ENCODE measurements around the gene ELL2.

The ELL2 gene

GRCh38 chr5:95973793-95974325, 12.2 kb upstream of the ELL2 start:
- no peaks in the 10 kb centered on the region for H3K4me1 ChIP-seq (ENCODE audit: control insufficient read depth in 2 of 2, insufficient read depth in 1 of 2, low read depth in 1 of 2, low read length in 2 of 2)
- H3K9me3 ChIP-seq (replicated peaks in 1 of 2; ENCODE audit: control insufficient read depth in 2 of 2, insufficient read depth in 1 of 2, low read depth in 1 of 2, low read length in 2 of 2): peaks cover 0 to 3% of the 10 kb centered on the region in 2 donors
- H3K4me2 ChIP-seq (ENCODE audit: insufficient read depth, low read length, poor library complexity, severe bottlenecking): no peak overlapping the region
- H3K9ac ChIP-seq (ENCODE audit: low read depth, low read length, poor library complexity): no peak overlapping the region
- H3K23ac ChIP-seq (ENCODE audit: low read depth, low read length, poor library complexity): no peak overlapping the region
- H3K36me3 ChIP-seq (replicated peaks in 1 of 2; ENCODE audit: control insufficient read depth in 2 of 2, insufficient read depth in 2 of 2, low read length in 2 of 2): no peaks in the 10 kb centered on the region
- H2BK15ac ChIP-seq (ENCODE audit: low read length): no peak overlapping the region
- H2BK120ac ChIP-seq (ENCODE audit: low read depth, low read length): no peak overlapping the region
- no peak overlapping the region for H2AK5ac ChIP-seq (ENCODE audit: low read depth, low read length)
- H3K27me3 ChIP-seq (ENCODE audit: control insufficient read depth in 3 of 3, insufficient read depth in 3 of 3, low read depth in 1 of 3, low read length in 3 of 3): no peaks in the 10 kb centered on the region
- H3K27ac ChIP-seq (replicated peaks; ENCODE audit: low read length): no peak overlapping the region
- H3K18ac ChIP-seq (ENCODE audit: low read length): no peak overlapping the region
- H4K91ac ChIP-seq (ENCODE audit: low read depth, low read length, poor library complexity): no peak overlapping the region
- no peak overlapping the region for H3K4ac ChIP-seq (ENCODE audit: low read length)
- no CpG with 5 or more reads among the region's 3 CpGs for WGBS, 2 donors (ENCODE audit: extremely low coverage in 2 of 2, insufficient read length in 2 of 2, insufficient replicate concordance in 1 of 2)
- H2BK5ac ChIP-seq (ENCODE audit: low read length): no peak overlapping the region
- DNase-seq (ENCODE audit: low spot score): no peak
- H2BK12ac ChIP-seq (ENCODE audit: low read length): no peak overlapping the region
- no peak overlapping the region for H2AFZ ChIP-seq (ENCODE audit: low read length)
- H3K4me3 ChIP-seq (ENCODE audit: low read length in 2 of 2): no peak overlapping the region
- H3K14ac ChIP-seq (ENCODE audit: low read length): no peak overlapping the region
- no peaks in the 10 kb centered on the region for H3K79me1 ChIP-seq (ENCODE audit: low read depth, low read length)
- no peak overlapping the region for H4K8ac ChIP-seq (ENCODE audit: low read depth, low read length)

GRCh38 chr5:95972196-95972595, 10.5 kb upstream of the ELL2 start:
- no peak overlapping the region for H3K9ac ChIP-seq (ENCODE audit: low read depth, low read length, poor library complexity)
- no peak overlapping the region for H2BK5ac ChIP-seq (ENCODE audit: low read length)
- no peak overlapping the region for H3K4me2 ChIP-seq (ENCODE audit: insufficient read depth, low read length, poor library complexity, severe bottlenecking)
- no peak overlapping the region for H3K23ac ChIP-seq (ENCODE audit: low read depth, low read length, poor library complexity)
- H3K14ac ChIP-seq (ENCODE audit: low read length): no peak overlapping the region
- no peak overlapping the region for H2AK5ac ChIP-seq (ENCODE audit: low read depth, low read length)
- no peak overlapping the region for H2BK12ac ChIP-seq (ENCODE audit: low read length)
- H3K9me3 ChIP-seq (replicated peaks in 1 of 2; ENCODE audit: control insufficient read depth in 2 of 2, insufficient read depth in 1 of 2, low read depth in 1 of 2, low read length in 2 of 2): peaks cover 0 to 3% of the 10 kb centered on the region in 2 donors
- no peak overlapping the region for H3K4me3 ChIP-seq (ENCODE audit: low read length in 2 of 2)
- H3K4me1 ChIP-seq (ENCODE audit: control insufficient read depth in 2 of 2, insufficient read depth in 1 of 2, low read depth in 1 of 2, low read length in 2 of 2): no peaks in the 10 kb centered on the region
- H3K4ac ChIP-seq (ENCODE audit: low read length): no peak overlapping the region
- no peak overlapping the region for H2BK15ac ChIP-seq (ENCODE audit: low read length)
- no peak overlapping the region for H3K27ac ChIP-seq (replicated peaks; ENCODE audit: low read length)
- no peaks in the 10 kb centered on the region for H3K27me3 ChIP-seq (ENCODE audit: control insufficient read depth in 3 of 3, insufficient read depth in 3 of 3, low read depth in 1 of 3, low read length in 3 of 3)
- no peak overlapping the region for H2AFZ ChIP-seq (ENCODE audit: low read length)
- no peak overlapping the region for H4K8ac ChIP-seq (ENCODE audit: low read depth, low read length)
- no peak overlapping the region for H4K91ac ChIP-seq (ENCODE audit: low read depth, low read length, poor library complexity)
- no peaks in the 10 kb centered on the region for H3K36me3 ChIP-seq (replicated peaks in 1 of 2; ENCODE audit: control insufficient read depth in 2 of 2, insufficient read depth in 2 of 2, low read length in 2 of 2)
- no peak overlapping the region for H2BK120ac ChIP-seq (ENCODE audit: low read depth, low read length)
- H3K18ac ChIP-seq (ENCODE audit: low read length): no peak overlapping the region
- no peaks in the 10 kb centered on the region for H3K79me1 ChIP-seq (ENCODE audit: low read depth, low read length)
- DNase-seq (ENCODE audit: low spot score): no peak

GRCh38 chr5:95970359-95970704, 8.7 kb upstream of the ELL2 start:
- DNase-seq (ENCODE audit: low spot score): no peak
- no peak overlapping the region for H4K8ac ChIP-seq (ENCODE audit: low read depth, low read length)
- H2BK5ac ChIP-seq (ENCODE audit: low read length): no peak overlapping the region
- H2BK120ac ChIP-seq (ENCODE audit: low read depth, low read length): no peak overlapping the region
- no peak overlapping the region for H3K23ac ChIP-seq (ENCODE audit: low read depth, low read length, poor library complexity)
- no peak overlapping the region for H2AK5ac ChIP-seq (ENCODE audit: low read depth, low read length)
- H3K4me2 ChIP-seq (ENCODE audit: insufficient read depth, low read length, poor library complexity, severe bottlenecking): no peak overlapping the region
- no peak overlapping the region for H3K18ac ChIP-seq (ENCODE audit: low read length)
- no peak overlapping the region for H3K4ac ChIP-seq (ENCODE audit: low read length)
- peaks cover 0 to 3% of the 10 kb centered on the region in 2 donors for H3K9me3 ChIP-seq (replicated peaks in 1 of 2; ENCODE audit: control insufficient read depth in 2 of 2, insufficient read depth in 1 of 2, low read depth in 1 of 2, low read length in 2 of 2)
- no peaks in the 10 kb centered on the region for H3K36me3 ChIP-seq (replicated peaks in 1 of 2; ENCODE audit: control insufficient read depth in 2 of 2, insufficient read depth in 2 of 2, low read length in 2 of 2)
- no peaks in the 10 kb centered on the region for H3K79me1 ChIP-seq (ENCODE audit: low read depth, low read length)
- H4K91ac ChIP-seq (ENCODE audit: low read depth, low read length, poor library complexity): no peak overlapping the region
- no peak overlapping the region for H3K14ac ChIP-seq (ENCODE audit: low read length)
- H3K4me3 ChIP-seq (ENCODE audit: low read length in 2 of 2): no peak overlapping the region
- no CpG with 5 or more reads among the region's 1 CpG for WGBS, 2 donors (ENCODE audit: extremely low coverage in 2 of 2, insufficient read length in 2 of 2, insufficient replicate concordance in 1 of 2)
- no peaks in the 10 kb centered on the region for H3K4me1 ChIP-seq (ENCODE audit: control insufficient read depth in 2 of 2, insufficient read depth in 1 of 2, low read depth in 1 of 2, low read length in 2 of 2)
- H3K27ac ChIP-seq (replicated peaks; ENCODE audit: low read length): no peak overlapping the region
- no peak overlapping the region for H2BK12ac ChIP-seq (ENCODE audit: low read length)
- H3K9ac ChIP-seq (ENCODE audit: low read depth, low read length, poor library complexity): no peak overlapping the region
- H3K27me3 ChIP-seq (ENCODE audit: control insufficient read depth in 3 of 3, insufficient read depth in 3 of 3, low read depth in 1 of 3, low read length in 3 of 3): no peaks in the 10 kb centered on the region
- no peak overlapping the region for H2BK15ac ChIP-seq (ENCODE audit: low read length)
- H2AFZ ChIP-seq (ENCODE audit: low read length): no peak overlapping the region

GRCh38 chr5:95969651-95970358, 8.2 kb upstream of the ELL2 start:
- Histone ChIP-seq H3K79me1 (ENCODE audit: low read depth, low read length) (no peaks in the 10 kb centered on the region), H3K27ac (replicated peaks; ENCODE audit: low read length) (no peak overlapping the region), H2AK5ac (ENCODE audit: low read depth, low read length) (no peak overlapping the region), H2BK15ac (ENCODE audit: low read length) (no peak overlapping the region), H3K36me3 (replicated peaks in 1 of 2; ENCODE audit: control insufficient read depth in 2 of 2, insufficient read depth in 2 of 2, low read length in 2 of 2) (no peaks in the 10 kb centered on the region), H3K4me3 (ENCODE audit: low read length in 2 of 2) (no peak overlapping the region), H3K4me1 (ENCODE audit: control insufficient read depth in 2 of 2, insufficient read depth in 1 of 2, low read depth in 1 of 2, low read length in 2 of 2) (no peaks in the 10 kb centered on the region), H3K18ac (ENCODE audit: low read length) (no peak overlapping the region), H4K8ac (ENCODE audit: low read depth, low read length) (no peak overlapping the region), H2AFZ (ENCODE audit: low read length) (no peak overlapping the region), H3K4me2 (ENCODE audit: insufficient read depth, low read length, poor library complexity, severe bottlenecking) (no peak overlapping the region), H3K9ac (ENCODE audit: low read depth, low read length, poor library complexity) (no peak overlapping the region), H4K91ac (ENCODE audit: low read depth, low read length, poor library complexity) (no peak overlapping the region), H2BK120ac (ENCODE audit: low read depth, low read length) (no peak overlapping the region), H3K4ac (ENCODE audit: low read length) (no peak overlapping the region), H3K9me3 (replicated peaks in 1 of 2; ENCODE audit: control insufficient read depth in 2 of 2, insufficient read depth in 1 of 2, low read depth in 1 of 2, low read length in 2 of 2) (peaks cover 0 to 3% of the 10 kb centered on the region in 2 donors), H3K23ac (ENCODE audit: low read depth, low read length, poor library complexity) (no peak overlapping the region), H2BK12ac (ENCODE audit: low read length) (no peak overlapping the region), H3K14ac (ENCODE audit: low read length) (no peak overlapping the region), H3K27me3 (ENCODE audit: control insufficient read depth in 3 of 3, insufficient read depth in 3 of 3, low read depth in 1 of 3, low read length in 3 of 3) (no peaks in the 10 kb centered on the region), H2BK5ac (ENCODE audit: low read length) (no peak overlapping the region)
- no CpG with 5 or more reads among the region's 5 CpGs for WGBS, 2 donors (ENCODE audit: extremely low coverage in 2 of 2, insufficient read length in 2 of 2, insufficient replicate concordance in 1 of 2)
- DNase-seq (ENCODE audit: low spot score): no peak
